Vagina (tissue), 2 donors: ENCODE results near the gene DUSP22.

Experiments
- CTCF ChIP-seq, 3 experiments: fragments of 450-650 bp in 2 of 3; fragments of 200-600 bp in 1 of 3; sonication (generic) in 1 of 3; IDR thresholded peaks; one replicate each; pipeline ENCODE4 v1.5.1; 2017 to 2019; ENCODE audit warnings: antibody characterized with exemption in 3 of 3, mild to moderate bottlenecking in 2 of 3, moderate library complexity in 2 of 3
- POLR2AphosphoS5 ChIP-seq, 2 donors: sonication (generic); formaldehyde crosslinking; IDR thresholded peaks; one replicate each; pipeline ENCODE4 v1.9.0; 2017; ENCODE audit warnings: antibody characterized with exemption in 2 of 2, mild to moderate bottlenecking in 2 of 2, low read depth in 1 of 2; ENCODE audit not compliant: insufficient read depth in 1 of 2

GRCh38 chr6:384898-385297 lies 92.6 kb downstream of the DUSP22 start:
- TF ChIP-seq CTCF (IDR thresholded peaks at IDR 0.05) = no peak
- no peak for TF ChIP-seq POLR2AphosphoS5 (IDR thresholded peaks at IDR 0.05; ENCODE audit: insufficient read depth in 1 of 2, low read depth in 1 of 2)
